OCI-LY1 (cell line): ENCODE measurements around the gene HBS1L.

Experiments used
- EZH2 ChIP-seq: fragments of 200-600 bp; sonication (generic), shearing (Covaris generic); IDR thresholded peaks from 2 replicates; pipeline ENCODE4 v1.8.0; 2017; ENCODE audit warnings: borderline replicate concordance, mixed run types, mild to moderate bottlenecking, antibody characterized with exemption, low read length, moderate library complexity, mixed read lengths
- TF ChIP-seq, protein P1 (sequence below): fragments of 200-600 bp; sonication (generic), shearing (Covaris generic); IDR thresholded peaks from 2 replicates; pipeline ENCODE4 v1.5.1; 2017; ENCODE audit warnings: mild to moderate bottlenecking, antibody characterized with exemption, low read length, moderate library complexity, mixed read lengths

DNA sequence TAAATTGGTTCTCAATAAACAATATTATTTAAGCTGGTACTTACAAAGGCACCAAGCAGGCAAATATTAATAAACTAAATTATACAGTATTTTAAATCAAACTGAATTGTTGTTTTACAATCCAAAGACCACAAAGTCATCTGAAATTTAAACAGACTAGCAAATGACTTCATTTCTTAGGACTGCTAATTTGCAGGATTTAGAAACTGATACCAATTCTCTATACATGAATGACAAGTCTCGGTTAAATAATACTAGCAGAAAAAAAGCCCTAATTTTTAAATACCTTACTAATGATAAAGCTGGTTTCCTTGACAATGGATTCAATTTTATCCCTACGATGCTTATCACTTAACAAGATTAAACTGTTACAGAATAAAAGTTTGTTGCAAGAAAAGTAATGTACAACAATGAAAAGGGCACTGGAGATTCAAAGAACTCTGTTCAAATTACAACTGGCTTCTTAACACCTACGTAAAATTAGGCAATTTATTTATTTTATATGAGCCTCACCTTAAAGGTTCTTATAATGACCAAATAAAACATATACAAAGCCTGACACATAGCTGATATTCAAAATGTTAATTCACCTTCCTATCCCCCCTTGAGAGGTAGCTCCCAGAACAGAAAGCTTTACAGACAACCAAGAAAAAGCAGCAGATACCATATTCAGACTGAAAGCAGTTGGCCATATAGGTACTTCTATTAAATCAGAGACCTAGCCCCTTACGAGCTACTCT, 33.1 kb downstream of the HBS1L start:
- TF ChIP-seq EZH2: no peak
- TF ChIP-seq, protein P1, sequence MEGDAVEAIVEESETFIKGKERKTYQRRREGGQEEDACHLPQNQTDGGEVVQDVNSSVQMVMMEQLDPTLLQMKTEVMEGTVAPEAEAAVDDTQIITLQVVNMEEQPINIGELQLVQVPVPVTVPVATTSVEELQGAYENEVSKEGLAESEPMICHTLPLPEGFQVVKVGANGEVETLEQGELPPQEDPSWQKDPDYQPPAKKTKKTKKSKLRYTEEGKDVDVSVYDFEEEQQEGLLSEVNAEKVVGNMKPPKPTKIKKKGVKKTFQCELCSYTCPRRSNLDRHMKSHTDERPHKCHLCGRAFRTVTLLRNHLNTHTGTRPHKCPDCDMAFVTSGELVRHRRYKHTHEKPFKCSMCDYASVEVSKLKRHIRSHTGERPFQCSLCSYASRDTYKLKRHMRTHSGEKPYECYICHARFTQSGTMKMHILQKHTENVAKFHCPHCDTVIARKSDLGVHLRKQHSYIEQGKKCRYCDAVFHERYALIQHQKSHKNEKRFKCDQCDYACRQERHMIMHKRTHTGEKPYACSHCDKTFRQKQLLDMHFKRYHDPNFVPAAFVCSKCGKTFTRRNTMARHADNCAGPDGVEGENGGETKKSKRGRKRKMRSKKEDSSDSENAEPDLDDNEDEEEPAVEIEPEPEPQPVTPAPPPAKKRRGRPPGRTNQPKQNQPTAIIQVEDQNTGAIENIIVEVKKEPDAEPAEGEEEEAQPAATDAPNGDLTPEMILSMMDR: no peak
